Activated CD4-positive, CD25-positive, alpha-beta regulatory T cell treated with anti-CD3 and anti-CD28 coated beads, Interleukin-2, amount 50 U/mL, for 24 hours (primary cell): ENCODE data around the gene VSNL1.

Experiments used
- ATAC-seq, 2 donors: fragments of 150-1000 bp; cut with Tn5 transposase; one replicate each; pipeline ENCODE4 v1.10.0; 2021; ENCODE audit warnings: mild to moderate bottlenecking in 1 of 2, moderate library complexity in 1 of 2

VSNL1 gene

GRCh38 chr2:17646838-17647701 lies 106.6 kb downstream of the VSNL1 start:
- ATAC-seq = no peak

- ATAC-seq = no peak
Observed at GRCh38 chr2:17648581-17648980, 108.1 kb downstream of the VSNL1 start.

GRCh38 chr2:17649026-17649425 lies 108.5 kb downstream of the VSNL1 start:
- ATAC-seq = no peak

DNA sequence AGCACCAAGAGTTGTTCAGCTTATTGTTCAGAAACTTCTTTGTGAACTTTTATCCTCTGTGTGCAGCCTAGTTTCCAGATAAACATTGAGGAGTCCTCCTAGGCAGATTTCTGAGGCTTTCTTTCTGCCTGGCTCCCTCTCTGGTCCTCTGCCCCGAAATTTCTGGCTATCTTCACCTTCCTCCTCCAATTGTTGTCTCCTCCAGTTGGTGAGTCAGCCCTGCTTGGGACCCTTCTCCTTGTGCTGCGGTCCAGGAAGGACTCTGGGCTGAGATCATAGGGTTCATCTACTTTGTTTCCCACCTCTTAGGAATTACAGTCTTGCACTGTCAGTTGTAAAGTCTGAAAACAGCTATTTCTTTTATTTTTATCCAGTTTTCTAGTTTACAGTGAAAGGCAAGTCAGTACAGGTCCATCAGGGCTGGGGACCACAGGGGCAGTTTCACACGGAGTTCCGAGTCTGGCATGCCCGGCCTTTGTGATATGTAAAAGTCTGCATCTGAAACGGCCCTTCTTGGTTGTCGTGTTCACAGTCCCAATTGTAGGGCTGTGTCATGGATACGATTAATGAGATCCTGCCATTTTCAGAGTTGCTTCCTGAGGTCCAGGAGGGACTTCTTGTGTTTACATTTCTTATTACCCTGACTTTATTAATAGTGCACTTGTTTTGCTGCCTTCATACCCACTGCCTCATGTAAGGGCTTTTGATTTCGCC lies 112.3 kb downstream of the VSNL1 start:
- ATAC-seq = no peak

DNA sequence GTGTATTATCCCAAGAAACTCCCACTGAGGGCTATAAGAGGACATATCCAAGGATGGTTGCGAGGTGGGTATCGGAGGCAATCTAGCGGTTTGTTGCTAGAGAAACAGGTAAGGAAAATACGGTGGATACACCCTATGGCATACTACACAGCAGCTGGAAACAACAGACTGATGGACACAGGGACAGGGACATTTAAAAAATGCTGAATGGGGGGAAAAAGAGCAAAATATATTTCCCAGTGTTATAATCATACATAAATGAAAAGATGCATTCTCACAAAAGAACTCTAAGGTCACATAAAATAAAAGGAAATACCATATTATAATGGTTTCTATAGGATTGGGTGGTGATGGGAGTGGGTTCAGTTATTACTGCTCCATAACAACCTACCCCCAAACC lies 117.3 kb downstream of the VSNL1 start:
- no peak for ATAC-seq

GRCh38 chr2:17658251-17658843 lies 117.9 kb downstream of the VSNL1 start:
- peak in 1 of 2 donors; percentile 20 for ATAC-seq

DNA sequence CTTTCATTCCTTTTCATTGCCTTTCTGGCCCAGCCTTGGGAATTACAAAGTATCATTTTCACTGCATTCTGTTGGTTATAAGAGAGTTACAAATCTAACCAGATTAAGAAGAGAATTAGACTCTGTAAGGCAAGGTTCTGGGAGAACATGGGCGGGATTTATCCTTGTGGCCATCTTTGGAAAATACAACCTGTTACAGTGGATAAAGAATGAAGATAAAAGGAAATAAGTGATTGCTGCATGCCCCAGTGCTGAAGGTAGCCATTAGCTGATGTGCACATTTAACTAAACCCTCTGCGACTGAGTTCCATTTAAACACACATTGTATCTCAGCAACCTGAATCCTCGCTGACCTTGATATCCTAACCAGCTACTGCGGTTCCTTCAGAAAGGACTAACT lies 119.7 kb downstream of the VSNL1 start:
- ATAC-seq = no peak

DNA sequence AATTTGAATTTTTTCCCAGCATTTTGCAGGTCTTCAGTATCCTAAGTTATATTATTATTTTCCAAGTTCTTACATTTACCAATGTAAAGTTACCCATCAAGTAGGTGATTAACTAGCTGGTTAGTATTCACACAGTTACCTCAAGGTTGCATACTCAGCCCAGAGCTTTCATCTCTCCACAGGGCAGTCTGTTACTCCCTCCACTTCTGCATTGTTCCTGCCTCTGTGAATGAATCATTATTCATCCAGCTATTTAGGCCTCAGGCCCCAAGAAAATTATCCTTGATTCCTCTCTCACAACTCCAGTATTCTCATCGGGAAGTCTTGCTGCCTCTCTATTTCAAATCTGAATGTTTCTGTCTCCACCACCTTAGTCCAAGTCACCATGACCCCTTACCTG lies 121.0 kb downstream of the VSNL1 start:
- no peak for ATAC-seq

DNA sequence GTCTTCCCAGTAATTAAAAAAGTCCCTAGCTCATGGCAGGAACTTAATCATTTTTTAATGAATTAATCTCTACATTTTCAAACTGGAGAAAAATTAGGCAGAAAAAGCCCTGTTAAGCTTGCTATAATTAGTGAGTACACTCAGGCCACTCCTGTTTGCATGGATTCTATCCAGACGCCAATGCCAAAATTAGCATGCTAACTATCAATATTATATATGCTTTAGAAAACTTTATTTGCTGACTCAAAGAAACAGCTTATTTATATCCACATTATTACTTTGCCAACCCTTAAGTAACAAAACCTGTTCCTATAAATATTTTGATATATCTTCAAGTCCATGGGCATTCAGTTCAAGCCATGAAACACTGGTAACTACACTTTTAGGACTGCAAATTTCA lies 122.2 kb downstream of the VSNL1 start:
- ATAC-seq = no peak

DNA sequence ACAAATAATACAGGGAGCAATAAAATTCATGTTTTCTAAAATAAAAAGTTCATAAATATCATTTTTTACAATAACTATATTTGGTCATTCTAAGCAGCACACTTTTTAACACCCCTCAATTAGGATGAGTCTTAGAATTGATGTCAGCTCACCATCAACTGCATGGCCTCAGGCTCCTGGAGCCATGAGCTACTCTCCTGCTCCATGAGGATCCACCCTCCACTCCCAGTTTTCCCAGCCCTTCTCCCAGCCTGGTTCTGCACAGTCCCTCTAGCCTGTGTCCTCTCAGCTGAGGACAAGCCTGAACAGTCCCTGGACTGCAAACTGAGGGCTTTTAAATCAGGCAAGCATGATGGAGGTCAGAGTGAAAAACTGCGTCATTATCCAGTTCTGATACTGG lies 124.0 kb downstream of the VSNL1 start:
- ATAC-seq = no peak

GRCh38 chr2:17667898-17668297 lies 127.4 kb downstream of the VSNL1 start:
- ATAC-seq = no peak

DNA sequence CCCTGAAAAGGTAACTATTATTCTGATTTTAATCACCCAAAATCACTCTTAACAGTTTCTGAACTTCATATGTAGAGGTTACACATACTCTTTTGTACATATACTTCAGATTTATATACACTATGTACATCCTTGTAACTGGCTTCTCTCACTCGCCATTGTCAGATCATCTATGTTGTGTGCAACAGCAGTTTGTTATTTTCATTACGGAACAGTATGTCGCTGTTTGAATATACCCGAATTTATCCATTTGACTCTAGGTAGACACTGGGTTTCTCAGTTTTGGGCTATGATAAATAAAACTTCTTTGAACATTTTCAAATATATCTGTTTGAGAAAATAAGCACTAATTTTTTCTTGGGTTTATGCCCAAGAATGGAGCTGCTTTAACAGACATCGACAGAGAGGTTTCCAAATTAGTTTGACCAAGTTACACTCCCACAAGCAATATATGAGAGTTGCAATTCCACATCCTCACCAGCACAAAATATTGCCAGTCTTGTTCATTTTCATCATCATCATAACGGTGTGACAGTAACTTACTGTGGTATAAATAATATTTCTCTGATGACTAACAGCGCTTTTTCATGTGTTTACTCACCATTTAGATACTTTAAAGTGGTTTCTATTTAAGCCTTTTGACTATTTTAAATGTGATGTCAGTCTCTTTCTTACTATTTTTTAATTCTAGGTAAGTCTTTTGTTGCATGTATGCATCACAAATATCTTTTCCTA lies 132.3 kb downstream of the VSNL1 start:
- peak; percentile 94 to 97 for ATAC-seq

GRCh38 chr2:17674817-17675216 lies 134.3 kb downstream of the VSNL1 start:
- ATAC-seq = no peak

GRCh38 chr2:17680119-17680518 lies 139.6 kb downstream of the VSNL1 start:
- no peak for ATAC-seq

DNA sequence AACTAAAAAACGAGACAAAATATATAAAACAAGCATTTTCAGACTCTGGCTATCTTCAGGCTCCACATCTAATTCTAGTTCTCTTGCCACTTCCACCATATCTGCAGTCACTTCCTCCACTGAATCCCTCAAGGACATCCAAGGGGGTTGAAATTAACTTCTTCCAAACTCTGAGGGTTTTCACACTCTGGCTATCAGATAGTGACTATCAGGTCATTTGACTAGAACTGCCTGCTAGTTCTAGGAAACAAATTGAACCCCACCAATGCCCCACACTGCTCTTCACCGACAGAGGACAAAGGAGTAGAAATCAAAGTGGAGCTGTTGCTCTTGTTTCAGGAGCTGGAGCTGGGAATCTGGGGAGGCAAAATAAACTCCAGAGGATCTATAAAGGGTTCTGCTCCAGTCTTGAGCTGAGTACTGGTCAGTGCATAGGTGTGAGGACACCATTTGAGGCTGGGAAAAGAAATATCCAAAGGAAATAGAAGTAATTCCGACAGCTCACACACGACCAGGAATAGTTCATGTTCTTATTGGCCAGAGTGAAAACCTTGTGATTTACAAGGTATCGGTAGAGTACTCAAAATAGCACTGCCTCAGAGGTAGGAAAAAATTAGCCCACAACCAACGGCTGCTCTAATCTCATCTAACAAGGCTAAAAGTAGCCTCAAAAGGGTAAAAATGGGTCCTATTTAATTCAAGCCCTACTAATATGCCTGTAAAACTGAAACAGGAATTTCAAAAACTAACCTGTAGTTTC lies 141.8 kb downstream of the VSNL1 start:
- no peak for ATAC-seq

DNA sequence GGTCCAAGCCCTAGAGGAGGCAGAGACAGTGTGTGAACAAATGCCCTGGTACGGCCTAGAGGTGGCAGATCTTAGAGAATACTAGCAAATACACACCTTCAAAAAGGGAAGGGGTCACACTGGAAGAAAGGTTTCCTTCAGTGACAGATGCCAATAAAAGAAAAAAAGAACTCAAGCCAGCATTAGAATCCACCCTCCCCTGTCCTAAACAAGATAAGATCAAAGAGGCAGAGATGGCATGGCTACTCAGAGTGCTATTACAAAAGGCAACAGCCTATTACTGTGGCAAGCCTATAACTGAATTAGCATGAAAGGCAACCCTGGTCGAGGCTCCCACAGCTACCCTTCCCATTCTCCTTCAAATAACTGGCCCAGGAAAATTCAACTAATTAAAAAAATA lies 143.5 kb downstream of the VSNL1 start:
- ATAC-seq = no peak

GRCh38 chr2:17688600-17688999 lies 148.1 kb downstream of the VSNL1 start:
- no peak for ATAC-seq

DNA sequence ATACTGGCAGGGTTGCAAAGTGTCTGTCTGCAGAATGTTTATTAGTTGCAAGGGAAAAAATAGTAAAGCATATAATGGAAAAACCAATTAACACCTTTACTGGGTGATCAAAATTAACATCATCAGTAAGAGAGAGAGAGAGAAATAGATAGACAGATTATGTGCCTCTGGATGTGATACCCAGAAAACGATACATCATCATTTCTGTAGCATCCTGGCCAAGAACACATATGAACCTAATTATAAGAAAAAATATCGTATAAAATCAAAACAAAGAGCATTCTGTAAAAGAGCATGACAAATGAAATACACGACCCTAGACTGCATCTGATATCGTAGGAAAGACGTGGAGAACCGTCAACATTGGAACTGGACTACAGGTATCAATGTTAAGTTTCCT lies 148.5 kb downstream of the VSNL1 start:
- ATAC-seq = no peak

- no peak for ATAC-seq
Observed at GRCh38 chr2:17690776-17691175, 150.3 kb downstream of the VSNL1 start.
